ENCODE data around the gene CHD1L. TPM values are rescaled to one million over a fixed set of nuclear protein-coding genes. Genes with fewer than 3 reads are reported as not detected.
A peak's percentile ranks its signal among the peaks of the same experiment; 100 is the strongest.

Gene CHD1L
- total RNA-seq, 6 donors from 2014 or later = 24.8 to 48.6 (median 34.6) TPM

- Histone ChIP-seq H3K27ac (peak overlapping the region; percentile 85 to 89 (median 87)), H3K36me3 (no peaks in the 10 kb centered on the region), H3K4me1 (peaks cover 13 to 39% (median 26%) of the 10 kb centered on the region in 4 donors), H3K27me3 (no peaks in the 10 kb centered on the region), H3K9me3 (no peaks in the 10 kb centered on the region), H3K4me3 (peak overlapping the region in 3 of 4 donors; percentile 62 to 98 (median 66))
- TF ChIP-seq CTCF (IDR thresholded peaks at IDR 0.05) = no peak
- no peak for TF ChIP-seq POLR2AphosphoS5 (IDR thresholded peaks at IDR 0.05)
- no peak for TF ChIP-seq POLR2A (IDR thresholded peaks at IDR 0.05)
- TF ChIP-seq EP300 (IDR thresholded peaks at IDR 0.05) = no peak
- DNase-seq (no peak), ATAC-seq (ENCODE audit: low FRiP score in 2 of 2) (no peak)
- WGBS, 2 donors = 25 to 33% methylated on average over 7 to 9 of the region's 9 CpGs
These were observed 493 bp upstream of the CHD1L start for GRCh38 chr1:147241934-147242448.

- Histone ChIP-seq H3K9me3 (no peaks in the 10 kb centered on the region), H3K4me3 (peak overlapping the region; percentile 62 to 98 (median 65)), H3K36me3 (no peaks in the 10 kb centered on the region), H3K27ac (peak overlapping the region; percentile 85 to 89 (median 87)), H3K4me1 (peaks cover 18 to 41% (median 21%) of the 10 kb centered on the region in 4 donors), H3K27me3 (no peaks in the 10 kb centered on the region)
- DNase-seq (peak in 1 of 2 donors; percentile 62), ATAC-seq (ENCODE audit: low FRiP score in 2 of 2) (peak; percentile 35)
- 0 to 1% methylated on average over 29 to 30 of the region's 30 CpGs for WGBS, 2 donors
- TF ChIP-seq POLR2AphosphoS5 (IDR thresholded peaks at IDR 0.05) (no peak), POLR2A (IDR thresholded peaks at IDR 0.05) (no peak), CTCF (IDR thresholded peaks at IDR 0.05) (no peak), EP300 (IDR thresholded peaks at IDR 0.05) (no peak)
These were observed 773 bp downstream of the CHD1L start for GRCh38 chr1:147243228-147243685.

GRCh38 chr1:147243841-147244240 lies 1.4 kb downstream of the CHD1L start:
- Histone ChIP-seq H3K36me3 (no peaks in the 10 kb centered on the region), H3K4me3 (peak overlapping the region; percentile 62 to 98 (median 65)), H3K27ac (peak overlapping the region in 3 of 4 donors; percentile 85 to 87 (median 87)), H3K9me3 (no peaks in the 10 kb centered on the region), H3K27me3 (no peaks in the 10 kb centered on the region), H3K4me1 (peaks cover 18 to 41% (median 21%) of the 10 kb centered on the region in 4 donors)
- 6% methylated on average over 4 of the region's 4 CpGs for WGBS, 2 donors
- ATAC-seq (ENCODE audit: low FRiP score in 2 of 2) = no peak
- TF ChIP-seq CTCF (IDR thresholded peaks at IDR 0.05) (no peak), POLR2A (IDR thresholded peaks at IDR 0.05) (no peak), EP300 (IDR thresholded peaks at IDR 0.05) (no peak), POLR2AphosphoS5 (IDR thresholded peaks at IDR 0.05) (no peak)
- no peak for DNase-seq

- ATAC-seq (ENCODE audit: low FRiP score in 2 of 2) (no peak), DNase-seq (no peak)
- Histone ChIP-seq H3K4me1 (peaks cover 11 to 34% (median 18%) of the 10 kb centered on the region in 4 donors), H3K36me3 (no peaks in the 10 kb centered on the region), H3K4me3 (no peak overlapping the region), H3K27ac (peak overlapping the region in 1 of 4 donors; percentile 2), H3K9me3 (no peaks in the 10 kb centered on the region), H3K27me3 (no peaks in the 10 kb centered on the region)
- no peak for TF ChIP-seq EP300 (IDR thresholded peaks at IDR 0.05)
- no peak for TF ChIP-seq POLR2AphosphoS5 (IDR thresholded peaks at IDR 0.05)
- TF ChIP-seq CTCF (IDR thresholded peaks at IDR 0.05) = no peak
- TF ChIP-seq POLR2A (IDR thresholded peaks at IDR 0.05) = no peak
- 91 to 94% methylated on average over 6 of the region's 6 CpGs for WGBS, 2 donors
These were observed 2.6 kb downstream of the CHD1L start for GRCh38 chr1:147245129-147245528.

GRCh38 chr1:147245586-147246021 lies 3.1 kb downstream of the CHD1L start:
- Histone ChIP-seq H3K4me3 (no peak overlapping the region), H3K9me3 (no peaks in the 10 kb centered on the region), H3K36me3 (no peaks in the 10 kb centered on the region), H3K4me1 (peaks cover 11 to 32% (median 18%) of the 10 kb centered on the region in 4 donors), H3K27ac (peak overlapping the region in 1 of 4 donors; percentile 2), H3K27me3 (no peaks in the 10 kb centered on the region)
- TF ChIP-seq EP300 (IDR thresholded peaks at IDR 0.05) = peak in 1 of 4 donors; percentile 75
- TF ChIP-seq POLR2A (IDR thresholded peaks at IDR 0.05) = no peak
- DNase-seq (no peak), ATAC-seq (ENCODE audit: low FRiP score in 2 of 2) (no peak)
- WGBS, 2 donors = 57 to 70% methylated on average over 3 of the region's 3 CpGs
